GM21529 (cell line): ENCODE results near the gene KIAA1217.

Source experiments
- ATAC-seq: cut with Tn5 transposase; IDR thresholded peaks from one replicate; pipeline ENCODE4 v1.9.1; 2021; ENCODE audit not compliant: unreplicated experiment

KIAA1217 gene

GRCh38 chr10:24208661-24209431 lies at the start of gene KIAA1217:
KIAA1217 (plus strand) TSS chr10:24209138; CDS start chr10:24209194, 56 bp downstream.
- ATAC-seq = peak; percentile 23

GRCh38 chr10:24162206-24162985 lies 46.5 kb upstream of the KIAA1217 start:
- no peak for ATAC-seq

GRCh38 chr10:24163485-24163884 lies 45.5 kb upstream of the KIAA1217 start:
- ATAC-seq = no peak

GRCh38 chr10:24168258-24169170 lies 40.4 kb upstream of the KIAA1217 start:
- ATAC-seq = no peak

- ATAC-seq = no peak
Observed at GRCh38 chr10:24170199-24170598, 38.7 kb upstream of the KIAA1217 start.

GRCh38 chr10:24172909-24173308 lies 36.0 kb upstream of the KIAA1217 start:
- no peak for ATAC-seq

GRCh38 chr10:24174014-24174413 lies 34.9 kb upstream of the KIAA1217 start:
- no peak for ATAC-seq

GRCh38 chr10:24176658-24177057 lies 32.3 kb upstream of the KIAA1217 start:
- ATAC-seq = no peak

GRCh38 chr10:24177636-24178035 lies 31.3 kb upstream of the KIAA1217 start:
- ATAC-seq = no peak

GRCh38 chr10:24180891-24181290 lies 28.0 kb upstream of the KIAA1217 start:
- no peak for ATAC-seq

- ATAC-seq = no peak
Observed at GRCh38 chr10:24184455-24184854, 24.5 kb upstream of the KIAA1217 start.

- ATAC-seq = no peak
Observed at GRCh38 chr10:24193330-24193729, 15.6 kb upstream of the KIAA1217 start.

- ATAC-seq = no peak
Observed at GRCh38 chr10:24197263-24197662, 11.7 kb upstream of the KIAA1217 start.

GRCh38 chr10:24201503-24202180 lies 7.3 kb upstream of the KIAA1217 start:
- ATAC-seq = no peak

GRCh38 chr10:24202181-24202570 lies 6.8 kb upstream of the KIAA1217 start:
- ATAC-seq = no peak

GRCh38 chr10:24205821-24206220 lies 3.1 kb upstream of the KIAA1217 start:
- no peak for ATAC-seq

- no peak for ATAC-seq
Observed at GRCh38 chr10:24206334-24206733, 2.6 kb upstream of the KIAA1217 start.

- ATAC-seq = no peak
Observed at GRCh38 chr10:24206926-24207325, 2.0 kb upstream of the KIAA1217 start.

- no peak for ATAC-seq
Observed at GRCh38 chr10:24207341-24207740, 1.6 kb upstream of the KIAA1217 start.

- no peak for ATAC-seq
Observed at GRCh38 chr10:24207781-24208611, 942 bp upstream of the KIAA1217 start.
